ENCODE data around the gene DPP10.

Gene DPP10

GRCh38 chr2:114787486-114787885 is 345.0 kb downstream of the DPP10 start:
- Histone ChIP-seq H3K9me3 (no peaks in the 10 kb centered on the region), H3K27ac (no peak overlapping the region), H3K4me3 (ENCODE audit: low read depth in 1 of 2, low read length in 1 of 2) (no peak overlapping the region), H3K4me1 (ENCODE audit: control insufficient read depth in 1 of 2, insufficient read depth in 1 of 2, low read depth in 1 of 2, low read length in 1 of 2) (no peaks in the 10 kb centered on the region), H3K27me3 (no peaks in the 10 kb centered on the region), H3K36me3 (no peaks in the 10 kb centered on the region)
- TF ChIP-seq, protein P1, sequence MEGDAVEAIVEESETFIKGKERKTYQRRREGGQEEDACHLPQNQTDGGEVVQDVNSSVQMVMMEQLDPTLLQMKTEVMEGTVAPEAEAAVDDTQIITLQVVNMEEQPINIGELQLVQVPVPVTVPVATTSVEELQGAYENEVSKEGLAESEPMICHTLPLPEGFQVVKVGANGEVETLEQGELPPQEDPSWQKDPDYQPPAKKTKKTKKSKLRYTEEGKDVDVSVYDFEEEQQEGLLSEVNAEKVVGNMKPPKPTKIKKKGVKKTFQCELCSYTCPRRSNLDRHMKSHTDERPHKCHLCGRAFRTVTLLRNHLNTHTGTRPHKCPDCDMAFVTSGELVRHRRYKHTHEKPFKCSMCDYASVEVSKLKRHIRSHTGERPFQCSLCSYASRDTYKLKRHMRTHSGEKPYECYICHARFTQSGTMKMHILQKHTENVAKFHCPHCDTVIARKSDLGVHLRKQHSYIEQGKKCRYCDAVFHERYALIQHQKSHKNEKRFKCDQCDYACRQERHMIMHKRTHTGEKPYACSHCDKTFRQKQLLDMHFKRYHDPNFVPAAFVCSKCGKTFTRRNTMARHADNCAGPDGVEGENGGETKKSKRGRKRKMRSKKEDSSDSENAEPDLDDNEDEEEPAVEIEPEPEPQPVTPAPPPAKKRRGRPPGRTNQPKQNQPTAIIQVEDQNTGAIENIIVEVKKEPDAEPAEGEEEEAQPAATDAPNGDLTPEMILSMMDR (IDR thresholded peaks at IDR 0.05) = no peak

DNA sequence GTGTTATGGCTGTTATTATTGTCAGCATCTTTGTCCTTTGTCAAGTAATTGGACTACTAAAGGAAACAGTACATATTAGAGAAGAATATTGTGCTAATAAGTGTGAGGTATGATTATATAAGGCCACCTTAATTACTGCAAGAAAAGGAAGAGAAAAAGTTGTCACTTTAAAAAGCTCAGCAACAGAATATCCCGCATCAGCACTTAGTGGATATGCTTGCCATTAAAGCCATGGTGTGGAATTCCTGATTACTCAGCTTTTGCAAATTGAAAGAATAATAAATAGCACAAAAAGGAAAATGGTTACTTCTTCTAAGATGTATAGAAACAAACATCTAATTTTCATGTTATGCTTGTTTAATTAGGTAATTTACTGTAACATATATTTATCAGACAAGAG is 347.5 kb downstream of the DPP10 start:
- no peaks in the 10 kb centered on the region for H3K36me3 ChIP-seq
- no peak overlapping the region for H3K27ac ChIP-seq
- no peaks in the 10 kb centered on the region for H3K9me3 ChIP-seq
- H3K27me3 ChIP-seq = no peaks in the 10 kb centered on the region
- H3K4me3 ChIP-seq (ENCODE audit: low read depth in 1 of 2, low read length in 1 of 2) = no peak overlapping the region
- TF ChIP-seq, protein P1 (IDR thresholded peaks at IDR 0.05) = no peak
- H3K4me1 ChIP-seq (ENCODE audit: control insufficient read depth in 1 of 2, insufficient read depth in 1 of 2, low read depth in 1 of 2, low read length in 1 of 2) = no peaks in the 10 kb centered on the region

DNA sequence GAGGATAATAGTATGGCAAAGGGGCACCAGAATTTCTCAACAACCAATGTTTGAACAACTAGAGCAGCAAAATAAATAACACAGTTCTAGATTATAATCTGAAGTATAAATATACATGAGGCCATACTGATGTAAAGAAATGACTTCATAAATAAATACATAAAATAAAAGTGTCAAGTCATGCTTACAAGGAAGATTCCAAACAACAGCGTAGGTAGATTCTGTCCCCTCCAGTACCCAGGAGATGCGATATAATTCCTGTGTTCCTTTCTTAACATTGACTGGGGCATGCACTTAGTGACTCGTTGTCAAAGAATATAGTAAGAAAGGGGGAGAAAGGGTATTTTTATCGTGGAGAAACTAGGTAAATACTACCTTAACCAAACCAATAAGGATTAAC is 355.1 kb downstream of the DPP10 start:
- no peaks in the 10 kb centered on the region for H3K36me3 ChIP-seq
- H3K27me3 ChIP-seq = no peaks in the 10 kb centered on the region
- no peaks in the 10 kb centered on the region for H3K9me3 ChIP-seq
- no peak overlapping the region for H3K4me3 ChIP-seq (ENCODE audit: low read depth in 1 of 2, low read length in 1 of 2)
- no peak overlapping the region for H3K27ac ChIP-seq
- TF ChIP-seq, protein P1 (IDR thresholded peaks at IDR 0.05) = no peak
- H3K4me1 ChIP-seq (ENCODE audit: control insufficient read depth in 1 of 2, insufficient read depth in 1 of 2, low read depth in 1 of 2, low read length in 1 of 2) = no peaks in the 10 kb centered on the region

GRCh38 chr2:114797942-114798341 is 355.5 kb downstream of the DPP10 start:
- TF ChIP-seq, protein P1 (IDR thresholded peaks at IDR 0.05) = no peak
- Histone ChIP-seq H3K4me1 (ENCODE audit: control insufficient read depth in 1 of 2, insufficient read depth in 1 of 2, low read depth in 1 of 2, low read length in 1 of 2) (no peaks in the 10 kb centered on the region), H3K27me3 (no peaks in the 10 kb centered on the region), H3K9me3 (no peaks in the 10 kb centered on the region), H3K36me3 (no peaks in the 10 kb centered on the region), H3K27ac (no peak overlapping the region), H3K4me3 (ENCODE audit: low read depth in 1 of 2, low read length in 1 of 2) (no peak overlapping the region)

DNA sequence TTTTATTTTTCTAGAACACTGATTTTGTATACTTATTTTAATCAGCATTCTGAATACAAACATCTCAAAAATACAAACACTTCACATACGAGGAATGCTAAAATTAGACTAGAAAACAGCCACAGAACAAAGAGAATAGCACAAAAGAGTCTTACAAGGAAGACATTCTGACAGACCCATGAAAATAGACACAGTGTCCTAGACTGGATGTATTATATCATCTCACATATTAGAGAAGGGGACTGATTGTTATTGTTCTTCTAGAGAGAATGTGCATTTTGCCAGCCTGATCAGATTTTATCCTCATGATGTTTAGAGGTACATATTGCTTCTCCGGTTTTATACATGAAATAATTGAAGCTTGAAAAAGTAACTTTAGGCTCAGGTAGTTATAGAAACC is 357.9 kb downstream of the DPP10 start:
- Histone ChIP-seq H3K9me3 (no peaks in the 10 kb centered on the region), H3K27me3 (no peaks in the 10 kb centered on the region), H3K4me1 (ENCODE audit: control insufficient read depth in 1 of 2, insufficient read depth in 1 of 2, low read depth in 1 of 2, low read length in 1 of 2) (no peaks in the 10 kb centered on the region), H3K27ac (no peak overlapping the region), H3K4me3 (ENCODE audit: low read depth in 1 of 2, low read length in 1 of 2) (no peak overlapping the region), H3K36me3 (no peaks in the 10 kb centered on the region)
- TF ChIP-seq, protein P1 (IDR thresholded peaks at IDR 0.05) = no peak

DNA sequence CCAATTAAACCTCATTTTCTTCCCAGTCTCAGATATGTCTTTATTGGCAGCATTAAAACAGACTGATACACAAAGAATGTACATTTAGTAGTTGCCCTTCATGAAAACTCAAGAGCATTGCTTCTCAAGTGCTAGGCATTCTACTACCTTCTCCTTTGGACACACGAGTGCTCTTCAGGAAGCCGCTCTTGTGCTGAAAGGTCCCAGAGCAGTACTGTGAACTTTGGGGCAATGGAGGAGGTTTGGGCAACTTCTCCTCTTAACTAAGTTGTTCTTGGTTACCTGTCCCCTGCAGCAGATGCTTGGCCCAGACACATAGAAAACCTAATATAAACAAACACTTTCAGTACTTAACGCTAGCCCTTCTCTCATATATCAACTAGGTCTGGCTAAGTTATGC is 362.8 kb downstream of the DPP10 start:
- H3K36me3 ChIP-seq = no peaks in the 10 kb centered on the region
- TF ChIP-seq, protein P1 (IDR thresholded peaks at IDR 0.05) = no peak
- H3K27me3 ChIP-seq = no peaks in the 10 kb centered on the region
- H3K9me3 ChIP-seq = no peaks in the 10 kb centered on the region
- no peak overlapping the region for H3K4me3 ChIP-seq (ENCODE audit: low read depth in 1 of 2, low read length in 1 of 2)
- H3K27ac ChIP-seq = no peak overlapping the region
- H3K4me1 ChIP-seq (ENCODE audit: control insufficient read depth in 1 of 2, insufficient read depth in 1 of 2, low read depth in 1 of 2, low read length in 1 of 2) = no peaks in the 10 kb centered on the region

All from neutrophil (primary cell).